ENCODE results near the gene ARHGEF28. TPM values are rescaled to one million over a fixed set of nuclear protein-coding genes. Genes with fewer than 3 reads are reported as not detected.

Gene ARHGEF28
- total and polyA plus RNA-seq, 2 donors = 2.3 to 16.9 TPM

DNA sequence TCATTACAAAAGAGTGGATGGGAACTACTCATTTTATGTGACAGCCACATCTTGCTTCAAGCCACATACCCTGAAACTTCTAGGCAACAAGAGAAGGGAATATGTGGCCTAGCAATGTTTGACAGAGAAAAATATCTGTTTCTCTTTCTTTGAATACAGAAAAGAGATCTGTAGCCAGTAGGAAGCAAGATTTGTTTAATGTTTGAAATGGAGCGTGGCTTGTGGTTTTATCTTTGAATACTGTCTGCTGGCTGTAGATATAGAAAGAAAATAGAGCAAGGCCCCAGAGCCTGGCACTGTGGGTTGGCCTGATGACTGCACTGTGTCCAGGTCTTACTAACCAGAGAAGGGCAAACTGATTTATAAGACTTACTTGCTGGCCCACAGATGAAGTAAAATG, 133.8 kb downstream of the ARHGEF28 start:
- 30% methylated on average over 1 of the region's 1 CpG for WGBS
- Histone ChIP-seq H3K27ac (ENCODE audit: low read depth) (no peak overlapping the region), H3K4me1 (ENCODE audit: insufficient read depth) (no peaks in the 10 kb centered on the region), H3K36me3 (ENCODE audit: insufficient read depth) (peaks cover 1% of the 10 kb centered on the region), H3K4me3 (ENCODE audit: low read depth, low read length) (no peak overlapping the region)
- no peak for DNase-seq (ENCODE audit: extremely low spot score)

DNA sequence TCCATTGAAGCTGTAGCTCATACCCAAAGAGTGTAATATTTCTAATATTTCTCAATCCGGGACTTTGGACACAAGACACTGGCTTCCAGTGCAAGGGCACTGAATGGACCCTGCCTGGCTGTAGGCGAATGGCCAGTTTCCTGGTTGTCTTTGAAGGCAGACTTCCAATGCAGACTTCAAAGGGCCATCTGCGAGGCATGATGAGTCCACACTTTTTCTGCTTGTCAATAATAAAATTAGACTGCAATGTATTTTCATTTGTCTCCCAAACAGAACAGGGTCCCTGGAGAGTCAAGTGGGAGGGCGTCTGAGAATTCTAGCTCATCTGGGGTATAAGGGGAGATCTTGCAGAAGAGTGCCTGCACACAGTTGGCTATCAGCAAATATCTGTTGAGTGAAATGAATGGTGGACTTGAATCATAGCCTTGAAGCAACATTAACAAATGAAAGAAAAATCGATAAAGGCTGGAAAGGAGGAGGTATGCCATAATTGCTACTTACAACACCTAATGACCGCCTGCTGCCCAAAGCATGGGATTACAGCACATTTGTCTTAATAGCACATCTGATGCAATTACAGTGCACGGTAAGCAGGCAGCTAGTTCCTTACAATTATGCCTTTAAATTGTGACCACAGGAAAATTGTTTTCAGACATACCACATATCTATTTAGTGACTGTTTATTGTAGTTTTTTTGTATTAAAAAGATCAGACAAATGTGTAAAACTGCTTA, 137.5 kb downstream of the ARHGEF28 start:
- 87% methylated on average over 7 of the region's 7 CpGs for WGBS
- DNase-seq (ENCODE audit: extremely low spot score) = no peak
- no peaks in the 10 kb centered on the region for H3K4me1 ChIP-seq (ENCODE audit: insufficient read depth)
- H3K4me3 ChIP-seq (ENCODE audit: low read depth, low read length) = no peak overlapping the region
- peaks cover 1% of the 10 kb centered on the region for H3K36me3 ChIP-seq (ENCODE audit: insufficient read depth)
- no peak overlapping the region for H3K27ac ChIP-seq (ENCODE audit: low read depth)

DNA sequence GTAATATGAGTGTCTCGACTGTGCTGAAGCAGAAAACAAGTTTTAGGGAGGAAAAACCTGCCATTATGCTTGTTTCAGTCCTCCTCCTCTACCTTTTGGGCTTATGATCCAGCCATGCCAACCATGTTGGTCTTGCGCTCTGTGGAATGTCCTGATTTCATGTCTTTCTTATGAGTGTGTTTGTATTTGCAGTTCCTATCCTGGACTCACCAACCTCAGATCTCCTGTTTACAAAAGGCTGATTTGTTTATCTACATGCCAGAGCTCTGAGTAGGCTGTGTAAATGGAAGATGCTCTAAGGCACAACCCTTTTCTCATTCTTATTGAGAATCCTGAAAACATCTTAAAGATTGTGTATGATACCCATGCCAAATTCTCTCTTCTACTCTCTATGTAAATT, 138.6 kb downstream of the ARHGEF28 start:
- Histone ChIP-seq H3K27ac (ENCODE audit: low read depth) (no peak overlapping the region), H3K36me3 (ENCODE audit: insufficient read depth) (peaks cover 1% of the 10 kb centered on the region), H3K4me3 (ENCODE audit: low read depth, low read length) (no peak overlapping the region), H3K4me1 (ENCODE audit: insufficient read depth) (no peaks in the 10 kb centered on the region)
- WGBS = 85% methylated on average over 2 of the region's 2 CpGs
- no peak for DNase-seq (ENCODE audit: extremely low spot score)

DNA sequence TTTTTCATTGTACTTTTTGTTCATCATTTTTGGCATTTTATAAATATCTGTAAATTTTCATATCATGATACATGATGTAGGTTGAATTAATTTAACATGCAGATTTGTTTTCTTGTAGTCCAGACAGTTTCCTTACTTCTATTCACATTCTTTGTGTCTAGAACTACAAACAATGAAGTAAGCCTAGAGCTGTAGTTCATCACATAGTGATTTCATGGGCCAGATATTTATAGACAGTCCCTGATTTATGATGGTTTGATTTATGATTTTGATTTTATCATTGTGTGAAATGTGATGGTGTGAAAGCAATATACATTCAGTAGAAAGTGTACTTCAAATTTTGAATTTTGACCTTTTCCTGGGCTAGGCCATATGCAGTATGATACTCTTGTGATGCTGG, 139.0 kb downstream of the ARHGEF28 start:
- H3K4me1 ChIP-seq (ENCODE audit: insufficient read depth) = no peaks in the 10 kb centered on the region
- H3K27ac ChIP-seq (ENCODE audit: low read depth) = no peak overlapping the region
- DNase-seq (ENCODE audit: extremely low spot score) = no peak

DNA sequence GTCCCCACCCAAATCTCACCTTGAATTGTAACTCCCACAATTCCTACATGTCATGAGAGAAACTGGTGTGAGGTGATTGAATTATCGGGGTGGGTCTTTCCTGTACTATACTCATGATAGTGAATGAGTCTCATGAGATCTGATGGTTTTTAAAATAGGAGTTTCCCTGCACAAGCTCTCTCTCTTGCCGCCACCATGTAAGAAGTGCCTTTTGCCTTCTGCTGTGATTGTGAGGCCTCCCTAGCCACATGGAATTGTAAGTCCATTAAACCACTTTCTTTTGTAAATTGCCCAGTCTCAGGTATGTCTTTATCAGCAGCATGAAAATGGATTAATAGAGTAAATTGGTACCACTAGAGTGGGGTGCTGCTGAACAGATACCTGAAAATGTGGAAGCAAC, 140.9 kb downstream of the ARHGEF28 start:
- Histone ChIP-seq H3K36me3 (ENCODE audit: insufficient read depth) (no peaks in the 10 kb centered on the region), H3K27ac (ENCODE audit: low read depth) (no peak overlapping the region), H3K4me3 (ENCODE audit: low read depth, low read length) (no peak overlapping the region), H3K4me1 (ENCODE audit: insufficient read depth) (peaks cover 2% of the 10 kb centered on the region)
- 99% methylated on average over 2 of the region's 2 CpGs for WGBS
- no peak for DNase-seq (ENCODE audit: extremely low spot score)

More for the DNA sequence above, 139.0 kb downstream of the ARHGEF28 start:
- peaks cover 1% of the 10 kb centered on the region for H3K36me3 ChIP-seq (ENCODE audit: insufficient read depth)
- no peak overlapping the region for H3K4me3 ChIP-seq (ENCODE audit: low read depth, low read length)

DNA sequence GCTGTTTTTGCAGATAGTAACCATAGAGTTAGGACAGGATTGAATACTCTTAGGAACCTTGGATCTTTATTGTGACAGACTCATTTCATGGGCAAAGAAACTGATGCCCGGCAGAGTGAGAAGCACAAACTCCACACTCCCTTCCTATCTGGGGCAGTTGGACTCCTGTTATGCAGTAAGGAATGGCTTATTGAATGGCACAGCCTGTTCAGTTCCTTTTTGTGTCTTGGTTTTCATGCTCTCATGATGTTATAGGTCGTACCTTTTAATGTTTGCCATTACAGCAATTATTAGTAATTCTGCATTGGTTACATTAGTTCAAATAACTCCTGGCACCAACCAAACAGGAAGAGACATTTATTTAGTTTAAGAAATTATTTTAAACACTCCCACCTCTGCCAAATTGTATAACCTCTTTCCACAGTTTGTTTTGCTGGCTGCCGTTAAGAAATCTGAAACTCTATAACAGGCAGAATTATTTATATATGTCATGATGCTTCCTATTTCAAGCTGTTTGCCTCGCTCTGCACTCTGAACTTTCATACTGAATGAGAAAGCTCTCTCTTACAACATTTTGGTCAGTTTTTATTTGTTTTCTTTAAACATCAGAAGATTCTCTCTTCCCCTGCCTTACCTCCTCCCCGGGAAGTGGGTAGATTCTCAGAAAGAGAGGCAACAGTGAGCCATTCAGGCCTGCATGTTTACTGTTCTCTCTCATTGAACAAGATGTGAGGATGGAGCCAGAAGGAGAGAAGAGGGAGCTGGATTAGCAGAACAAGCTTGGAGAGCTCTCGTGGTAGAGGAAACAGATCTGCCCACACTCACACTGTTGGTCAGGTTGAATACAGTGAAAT, 144.4 kb downstream of the ARHGEF28 start:
- Histone ChIP-seq H3K4me1 (ENCODE audit: insufficient read depth) (peaks cover 2% of the 10 kb centered on the region), H3K36me3 (ENCODE audit: insufficient read depth) (no peaks in the 10 kb centered on the region), H3K27ac (ENCODE audit: low read depth) (no peak overlapping the region), H3K4me3 (ENCODE audit: low read depth, low read length) (no peak overlapping the region)
- 36% methylated on average over 6 of the region's 6 CpGs for WGBS
- DNase-seq (ENCODE audit: extremely low spot score) = no peak

DNA sequence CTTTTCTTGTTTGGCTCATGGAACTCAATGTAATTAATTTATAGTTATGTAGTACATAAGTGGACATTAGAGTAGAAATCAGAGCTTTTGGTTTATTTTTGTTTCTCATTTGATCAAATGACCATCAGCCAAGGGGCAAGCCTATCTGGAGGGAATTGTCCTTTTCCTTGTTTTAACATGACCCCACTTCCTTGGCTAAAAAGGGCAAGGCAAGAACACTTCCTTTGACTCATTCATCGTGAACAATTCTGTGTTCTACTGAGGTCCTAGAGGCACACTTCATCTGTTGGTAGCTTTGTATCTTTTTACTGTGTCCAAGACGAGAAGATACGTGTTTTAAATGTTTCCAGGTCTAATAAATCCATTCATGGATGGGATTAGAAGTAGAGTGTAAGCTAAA, 148.9 kb downstream of the ARHGEF28 start:
- 66% methylated on average over 3 of the region's 3 CpGs for WGBS
- DNase-seq (ENCODE audit: extremely low spot score) = no peak
- H3K4me3 ChIP-seq (ENCODE audit: low read depth, low read length) = no peak overlapping the region

DNA sequence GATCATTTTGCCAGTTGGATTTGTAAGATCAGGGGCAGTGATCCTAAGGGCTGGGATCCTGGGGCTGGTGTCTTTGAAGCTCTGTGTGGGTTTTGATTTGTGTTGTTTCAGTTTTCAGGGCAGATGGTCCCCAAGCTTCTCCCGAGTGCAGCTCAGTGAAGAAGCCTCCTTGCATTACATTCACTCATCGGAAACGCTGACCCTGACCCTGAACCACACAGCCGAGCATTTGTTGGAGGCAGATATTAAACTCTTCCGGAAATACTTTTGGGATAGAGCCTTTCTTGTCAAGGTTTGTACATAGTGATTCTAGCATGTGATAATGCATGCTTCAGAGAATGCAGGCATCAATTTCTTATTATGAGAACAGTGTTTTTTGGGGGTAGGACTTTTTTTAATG, 150.4 kb downstream of the ARHGEF28 start:
- no peak for DNase-seq (ENCODE audit: extremely low spot score)
- Histone ChIP-seq H3K36me3 (ENCODE audit: insufficient read depth) (no peaks in the 10 kb centered on the region), H3K4me3 (ENCODE audit: low read depth, low read length) (no peak overlapping the region), H3K4me1 (ENCODE audit: insufficient read depth) (no peaks in the 10 kb centered on the region), H3K27ac (ENCODE audit: low read depth) (no peak overlapping the region)
- WGBS = 71% methylated on average over 5 of the region's 5 CpGs

More for the DNA sequence above, 148.9 kb downstream of the ARHGEF28 start:
- H3K4me1 ChIP-seq (ENCODE audit: insufficient read depth) = peaks cover 2% of the 10 kb centered on the region
- H3K36me3 ChIP-seq (ENCODE audit: insufficient read depth) = no peaks in the 10 kb centered on the region
- no peak overlapping the region for H3K27ac ChIP-seq (ENCODE audit: low read depth)

DNA sequence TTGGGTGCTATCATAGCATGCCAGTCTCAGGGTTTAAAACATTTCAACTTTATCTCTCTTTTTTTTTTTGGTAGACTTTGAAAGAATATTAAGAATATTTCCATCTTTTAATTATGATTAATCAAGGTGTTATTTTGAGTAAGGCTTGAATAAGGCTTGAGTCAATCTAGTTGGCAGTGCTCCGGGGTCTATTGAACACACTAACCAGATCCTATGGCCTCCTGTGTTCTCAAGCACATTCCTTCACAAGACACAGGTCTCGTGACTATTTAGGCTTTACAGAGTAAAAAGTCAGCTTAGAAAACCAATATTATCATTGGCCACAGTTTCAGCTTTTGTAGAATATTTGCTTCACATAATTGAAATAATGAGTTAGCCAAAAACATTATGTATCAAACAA, 151.2 kb downstream of the ARHGEF28 start:
- Histone ChIP-seq H3K36me3 (ENCODE audit: insufficient read depth) (no peaks in the 10 kb centered on the region), H3K4me3 (ENCODE audit: low read depth, low read length) (no peak overlapping the region), H3K27ac (ENCODE audit: low read depth) (no peak overlapping the region), H3K4me1 (ENCODE audit: insufficient read depth) (no peaks in the 10 kb centered on the region)
- no peak for DNase-seq (ENCODE audit: extremely low spot score)
- WGBS = 78% methylated on average over 2 of the region's 2 CpGs

DNA sequence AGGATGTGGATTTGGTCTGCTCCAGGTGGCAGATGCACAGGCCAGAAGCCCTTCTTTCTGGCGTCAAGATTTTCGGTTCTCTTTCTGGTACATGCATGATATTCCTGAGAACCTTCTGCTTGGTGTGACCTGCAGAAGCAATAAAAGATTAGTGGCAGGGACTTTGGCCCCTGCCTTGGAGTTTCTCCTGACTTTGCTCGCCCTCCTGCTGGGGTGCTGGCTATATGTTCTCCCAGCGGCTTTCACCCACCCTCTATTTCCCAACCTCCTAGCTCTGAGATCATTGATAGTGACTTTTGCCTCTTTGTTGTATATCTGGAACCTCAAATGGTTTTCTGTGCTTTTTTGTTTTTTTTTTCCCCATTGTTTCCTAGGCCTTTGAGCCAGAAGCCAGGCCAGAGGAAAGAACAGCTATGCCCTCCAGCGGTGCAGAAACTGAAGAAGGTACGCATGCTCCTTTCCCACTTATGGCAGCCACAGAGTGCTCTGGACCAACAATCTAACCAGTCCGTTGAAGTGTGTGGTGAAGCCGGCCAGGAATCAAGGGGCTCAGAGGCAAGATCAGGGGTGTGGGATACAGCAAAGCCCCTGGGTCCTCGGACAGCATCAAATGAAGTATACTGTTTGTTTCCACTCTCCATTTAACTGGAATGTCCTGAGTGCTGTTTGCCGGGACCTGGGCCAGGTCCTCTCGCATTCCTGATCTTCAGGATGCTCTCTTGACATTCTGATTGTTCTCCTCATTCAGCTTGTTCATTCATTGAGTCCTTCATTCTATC, 154.5 kb downstream of the ARHGEF28 start:
- Histone ChIP-seq H3K4me3 (ENCODE audit: low read depth, low read length) (no peak overlapping the region), H3K36me3 (ENCODE audit: insufficient read depth) (no peaks in the 10 kb centered on the region), H3K27ac (ENCODE audit: low read depth) (no peak overlapping the region), H3K4me1 (ENCODE audit: insufficient read depth) (no peaks in the 10 kb centered on the region)
- no peak for DNase-seq (ENCODE audit: extremely low spot score)
- 80% methylated on average over 11 of the region's 11 CpGs for WGBS

DNA sequence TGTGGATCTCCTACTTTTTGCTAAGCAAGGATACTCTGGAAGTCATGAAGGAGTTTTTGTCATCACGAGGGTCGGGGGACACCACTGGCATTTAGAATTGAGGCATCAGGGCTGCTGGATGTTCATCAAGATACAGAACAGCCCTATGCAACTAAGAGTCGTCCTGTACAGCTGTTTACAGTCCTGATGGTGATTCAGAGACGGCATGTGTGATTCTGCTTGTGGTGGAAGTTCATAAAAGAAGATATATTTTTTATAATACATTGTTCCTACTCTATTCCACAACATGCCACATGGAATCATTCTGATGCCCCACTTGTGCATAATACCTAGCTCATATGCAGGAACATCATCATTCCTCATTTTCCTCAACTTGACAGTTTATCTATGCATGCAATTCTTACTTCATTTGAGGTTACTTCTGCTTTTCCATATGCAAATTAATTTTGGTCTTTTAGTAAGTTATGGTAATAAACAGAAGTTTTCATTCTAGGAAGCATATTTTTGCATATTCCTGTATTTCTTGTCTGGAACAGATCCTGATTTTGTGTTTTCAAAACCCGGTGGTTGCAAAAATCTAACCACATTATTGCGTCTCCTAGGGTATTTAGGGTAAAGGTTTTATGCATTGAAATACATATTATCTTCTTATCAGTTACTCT, 155.2 kb downstream of the ARHGEF28 start:
- no peak overlapping the region for H3K27ac ChIP-seq (ENCODE audit: low read depth)
- WGBS = 79% methylated on average over 6 of the region's 6 CpGs
- H3K4me1 ChIP-seq (ENCODE audit: insufficient read depth) = no peaks in the 10 kb centered on the region
- no peak for DNase-seq (ENCODE audit: extremely low spot score)
- H3K4me3 ChIP-seq (ENCODE audit: low read depth, low read length) = no peak overlapping the region
- H3K36me3 ChIP-seq (ENCODE audit: insufficient read depth) = no peaks in the 10 kb centered on the region

DNA sequence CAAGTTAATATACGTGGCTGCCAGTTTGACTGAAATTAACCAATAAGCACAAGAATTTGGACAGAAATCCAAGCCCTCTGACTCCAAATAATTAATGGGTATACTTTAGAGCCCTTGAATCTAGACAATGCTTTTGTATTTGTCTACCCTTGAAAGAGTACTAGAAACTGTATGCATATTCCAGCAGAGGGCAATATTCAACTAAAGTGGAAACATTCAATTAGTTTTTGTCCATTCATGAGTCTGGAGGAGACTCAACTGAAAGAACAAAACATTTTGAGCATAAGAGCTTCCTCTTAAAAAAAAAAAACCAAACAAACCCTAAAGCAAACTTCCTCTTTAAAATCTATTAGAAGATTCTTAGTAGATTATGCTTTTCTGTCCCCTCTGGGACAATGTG, 157.8 kb downstream of the ARHGEF28 start:
- Histone ChIP-seq H3K36me3 (ENCODE audit: insufficient read depth) (no peaks in the 10 kb centered on the region), H3K27ac (ENCODE audit: low read depth) (no peak overlapping the region), H3K4me3 (ENCODE audit: low read depth, low read length) (no peak overlapping the region), H3K4me1 (ENCODE audit: insufficient read depth) (no peaks in the 10 kb centered on the region)
- DNase-seq (ENCODE audit: extremely low spot score) = no peak
- 81% methylated on average over 1 of the region's 1 CpG for WGBS

Measured in urinary bladder (tissue), 4 donors.